HCT116 (cell line): ENCODE results near the gene FBXO7. TPM values are rescaled to one million over a fixed set of nuclear protein-coding genes. Genes with fewer than 3 reads are reported as not detected.
A peak's percentile ranks its signal among the peaks of the same experiment; 100 is the strongest.

Experiments
- ATAC-seq: fragments of 200-7000 bp; cut with Tn5 transposase; 2 replicates; pipeline ENCODE4 v1.9.1; 2020; ENCODE audit warnings: mild to moderate bottlenecking, moderate library complexity
- BruUV-seq: library from RNA; stranded (reverse); fragments of 400-500 nt; replicated peaks from 2 replicates; lab custom pipeline; 2021; lab: Mats Ljungman, UMichigan
- CTCF ChIA-PET: fragments of 300-600 bp; sonication (Branson Sonifier 250); formaldehyde crosslinking; loops from one replicate; lab custom pipeline; 2021; ENCODE audit warnings: antibody characterized with exemption; lab: Charles Lee
- POLR2A ChIA-PET: fragments of 300-600, 350-600 bp; sonication (Branson Sonifier 250); formaldehyde crosslinking; loops from one replicate; lab custom pipeline; 2021; ENCODE audit warnings: antibody characterized with exemption; lab: Charles Lee
- RAD21 ChIA-PET, 2 experiments: fragments of 300-600 bp; sonication (Branson Sonifier 250); formaldehyde crosslinking; loops; one replicate each; lab custom pipeline; 2023; ENCODE audit warnings: low total read pairs in 2 of 2; ENCODE audit not compliant: uncharacterized antibody in 2 of 2, unreplicated experiment in 2 of 2, low non-redundant PET in 1 of 2; lab: Charles Lee
- DNase-seq: peaks from one replicate; pipeline ENCODE4 v3.0.0-alpha.2; 2010; ENCODE audit warnings: low read depth, low spot score
- H2AFZ ChIP-seq: fragments of 200-600 bp; shearing (Covaris generic), sonication (generic); 2 replicates; pipeline ENCODE4 v1.6.1; 2017; ENCODE audit warnings: low read depth, mixed run types, mixed read lengths, antibody characterized with exemption, low read length; ENCODE audit not compliant: poor library complexity, severe bottlenecking
- H3K27ac ChIP-seq: 2 replicates; pipeline ENCODE4 v1.5.1; 2012; ENCODE audit warnings: low read depth, low read length
- H3K27me3 ChIP-seq: fragments of 200-600 bp; sonication (generic); 2 replicates; pipeline ENCODE4 v1.6.1; 2016; ENCODE audit warnings: mixed run types, low read length, mixed read lengths; ENCODE audit not compliant: insufficient read depth
- H3K36me3 ChIP-seq, 2 experiments: fragments of 200-500 bp in 1 of 2; fragments of 200-600 bp in 1 of 2; sonication (Bioruptor generic) in 1 of 2; sonication (generic) in 1 of 2; 2 replicates each; pipeline versions ENCODE4 v1.5.1 to v1.6.1; 2014 to 2016; ENCODE audit warnings: low read length in 2 of 2, inconsistent platforms in 1 of 2, mixed read lengths in 1 of 2, mixed run types in 1 of 2; ENCODE audit not compliant: insufficient read depth in 2 of 2, control insufficient read depth in 1 of 2
- H3K4me1 ChIP-seq, 2 experiments: fragments of 200-600 bp in 1 of 2; sonication (generic) in 1 of 2; 2 replicates each; pipeline versions ENCODE4 v1.5.1 to v1.6.1; 2012 to 2017; ENCODE audit warnings: low read length in 2 of 2, inconsistent platforms in 1 of 2, mild to moderate bottlenecking in 1 of 2, mixed read lengths in 1 of 2, mixed run types in 1 of 2, moderate library complexity in 1 of 2; ENCODE audit not compliant: insufficient read depth in 2 of 2, control insufficient read depth in 1 of 2
- H3K4me2 ChIP-seq: fragments of 200-600 bp; sonication (generic); 2 replicates; pipeline ENCODE4 v1.6.1; 2017; ENCODE audit warnings: mixed run types, low read length, mixed read lengths
- H3K4me3 ChIP-seq, 2 experiments: fragments of 200-600 bp in 1 of 2; sonication (generic) in 1 of 2; replicated peaks in 1 of 2; 2 replicates each; pipeline ENCODE4 v1.5.1; 2011 to 2016; ENCODE audit warnings: low read length in 2 of 2, control low read depth in 1 of 2, low read depth in 1 of 2, mild to moderate bottlenecking in 1 of 2, mixed read lengths in 1 of 2, mixed run types in 1 of 2
- H3K79me2 ChIP-seq: fragments of 200-600 bp; sonication (generic); 2 replicates; pipeline ENCODE4 v1.6.1; 2017; ENCODE audit warnings: mild to moderate bottlenecking, mixed run types, low read length, moderate library complexity, mixed read lengths; ENCODE audit not compliant: insufficient read depth
- H3K9ac ChIP-seq: fragments of 200-600 bp; sonication (generic); 2 replicates; pipeline ENCODE4 v1.6.1; 2016; ENCODE audit warnings: low read length, mixed read lengths
- H3K9me2 ChIP-seq: fragments of 200-600 bp; sonication (generic), shearing (Covaris generic); 2 replicates; pipeline ENCODE4 v1.6.1; 2017; ENCODE audit warnings: mixed run types, mild to moderate bottlenecking, moderate library complexity; ENCODE audit not compliant: insufficient read depth
- H3K9me3 ChIP-seq, 2 experiments: fragments of 200-500 bp in 1 of 2; fragments of 200-600 bp in 1 of 2; sonication (Bioruptor generic) in 1 of 2; sonication (generic) in 1 of 2; 2 replicates each; pipeline ENCODE4 v1.6.1; 2014 to 2017; ENCODE audit warnings: low read length in 2 of 2, mixed read lengths in 2 of 2, inconsistent platforms in 1 of 2, low read depth in 1 of 2, mild to moderate bottlenecking in 1 of 2, mixed run types in 1 of 2, moderate library complexity in 1 of 2; ENCODE audit not compliant: control insufficient read depth in 1 of 2, insufficient read depth in 1 of 2
- H4K20me1 ChIP-seq: fragments of 200-600 bp; sonication (generic), shearing (Covaris generic); 2 replicates; pipeline ENCODE4 v1.6.1; 2017; ENCODE audit warnings: mixed run types, mild to moderate bottlenecking, moderate library complexity; ENCODE audit not compliant: insufficient read depth
- CBX3 ChIP-seq: IDR thresholded peaks from 2 replicates; pipeline ENCODE4 v1.6.1; 2012; ENCODE audit warnings: low read depth
- CEBPB ChIP-seq: IDR thresholded peaks from 2 replicates; pipeline ENCODE4 v1.6.1; 2012; ENCODE audit warnings: low read depth
- EGR1 ChIP-seq: IDR thresholded peaks from 2 replicates; pipeline ENCODE4 v1.6.1; 2012; ENCODE audit warnings: low read depth
- ELF1 ChIP-seq: IDR thresholded peaks from 2 replicates; pipeline ENCODE4 v1.6.1; 2012; ENCODE audit warnings: low read depth, borderline replicate concordance
- EZH2 ChIP-seq: fragments of 200-600 bp; sonication (generic); IDR thresholded peaks from 2 replicates; pipeline ENCODE4 v1.6.1; 2017; ENCODE audit warnings: antibody characterized with exemption, mixed run types
- JUND ChIP-seq: IDR thresholded peaks from 2 replicates; pipeline ENCODE4 v1.6.1; 2012
- POLR2A ChIP-seq: IDR thresholded peaks from 2 replicates; pipeline ENCODE4 v1.7.0; 2011; ENCODE audit warnings: borderline replicate concordance; ENCODE audit not compliant: insufficient read depth, insufficient read length; ENCODE audit errors: extremely low read depth
- ZFX ChIP-seq: fragments of 450-650 bp; IDR thresholded peaks from 2 replicates; pipeline ENCODE4 v1.6.1; 2017
- ZNF274 ChIP-seq: fragments of 200-500 bp; sonication (Bioruptor generic); IDR thresholded peaks from 2 replicates; pipeline ENCODE4 v1.6.1; 2014; ENCODE audit warnings: mild to moderate bottlenecking, low read depth, low read length, inconsistent platforms
- intact Hi-C: fragments of 100-400 bp; cut with micrococcal nuclease; formaldehyde crosslinking; loops from 2 replicates; pipeline ENCODE4 v1.10.0; 2022
- total RNA-seq: library from RNA; stranded (reverse); gene quantifications from one replicate; pipeline ENCODE4 v1.2.1, GENCODE V29; 2021; ENCODE audit not compliant: unreplicated experiment
- TF ChIP-seq, protein P1 (sequence below): IDR thresholded peaks from 2 replicates; pipeline ENCODE4 v1.6.1; 2012
- TF ChIP-seq, protein P2 (sequence below): IDR thresholded peaks from 2 replicates; pipeline ENCODE4 v1.6.1; 2012; ENCODE audit warnings: low read depth

FBXO7 gene
- total RNA-seq, 1 experiment from 2014 or later: 69.2 TPM

DNA sequence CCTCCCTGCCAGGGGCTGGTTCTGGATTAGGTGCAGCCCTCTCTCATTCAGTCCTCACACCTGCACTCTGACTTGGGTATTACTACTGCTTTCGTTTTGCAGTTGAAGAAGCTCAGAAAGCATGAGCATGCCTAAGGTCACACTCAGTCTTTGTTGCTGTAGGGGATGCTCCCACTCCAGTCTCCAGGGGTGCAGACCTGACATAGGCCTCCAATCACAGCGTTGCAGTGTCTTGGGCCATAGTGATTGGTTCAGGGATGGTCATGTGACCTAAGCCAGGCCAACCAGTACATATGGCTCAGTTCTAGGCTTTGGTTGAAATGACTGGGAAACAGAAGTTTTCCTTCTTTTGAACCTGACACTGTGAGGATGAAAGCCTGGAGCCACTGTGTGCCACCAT lies 61.7 kb downstream of the FBXO7 start:
- DNase-seq (no peak), ATAC-seq (peak; percentile 47)
- Histone ChIP-seq H3K36me3 (no peaks in the 10 kb centered on the region), H3K4me3 (no peak overlapping the region), H3K27me3 (peaks cover 24% of the 10 kb centered on the region), H2AFZ (no peak overlapping the region), H3K9me2 (no peaks in the 10 kb centered on the region), H3K9ac (no peak overlapping the region), H3K4me2 (no peak overlapping the region), H3K9me3 (no peaks in the 10 kb centered on the region), H3K4me1 (no peaks in the 10 kb centered on the region; a peak in 1 of 4 replicates), H3K79me2 (no peaks in the 10 kb centered on the region), H3K27ac (no peak overlapping the region), H4K20me1 (no peaks in the 10 kb centered on the region)
- POLR2A ChIA-PET: no interaction called here
- intact Hi-C loops: no loop called here
- RAD21 ChIA-PET: no interaction called here
- TF ChIP-seq, protein P1, sequence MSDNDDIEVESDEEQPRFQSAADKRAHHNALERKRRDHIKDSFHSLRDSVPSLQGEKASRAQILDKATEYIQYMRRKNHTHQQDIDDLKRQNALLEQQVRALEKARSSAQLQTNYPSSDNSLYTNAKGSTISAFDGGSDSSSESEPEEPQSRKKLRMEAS: no peak
- no peak for TF ChIP-seq ZNF274
- TF ChIP-seq CBX3: no peak
- TF ChIP-seq, protein P2, sequence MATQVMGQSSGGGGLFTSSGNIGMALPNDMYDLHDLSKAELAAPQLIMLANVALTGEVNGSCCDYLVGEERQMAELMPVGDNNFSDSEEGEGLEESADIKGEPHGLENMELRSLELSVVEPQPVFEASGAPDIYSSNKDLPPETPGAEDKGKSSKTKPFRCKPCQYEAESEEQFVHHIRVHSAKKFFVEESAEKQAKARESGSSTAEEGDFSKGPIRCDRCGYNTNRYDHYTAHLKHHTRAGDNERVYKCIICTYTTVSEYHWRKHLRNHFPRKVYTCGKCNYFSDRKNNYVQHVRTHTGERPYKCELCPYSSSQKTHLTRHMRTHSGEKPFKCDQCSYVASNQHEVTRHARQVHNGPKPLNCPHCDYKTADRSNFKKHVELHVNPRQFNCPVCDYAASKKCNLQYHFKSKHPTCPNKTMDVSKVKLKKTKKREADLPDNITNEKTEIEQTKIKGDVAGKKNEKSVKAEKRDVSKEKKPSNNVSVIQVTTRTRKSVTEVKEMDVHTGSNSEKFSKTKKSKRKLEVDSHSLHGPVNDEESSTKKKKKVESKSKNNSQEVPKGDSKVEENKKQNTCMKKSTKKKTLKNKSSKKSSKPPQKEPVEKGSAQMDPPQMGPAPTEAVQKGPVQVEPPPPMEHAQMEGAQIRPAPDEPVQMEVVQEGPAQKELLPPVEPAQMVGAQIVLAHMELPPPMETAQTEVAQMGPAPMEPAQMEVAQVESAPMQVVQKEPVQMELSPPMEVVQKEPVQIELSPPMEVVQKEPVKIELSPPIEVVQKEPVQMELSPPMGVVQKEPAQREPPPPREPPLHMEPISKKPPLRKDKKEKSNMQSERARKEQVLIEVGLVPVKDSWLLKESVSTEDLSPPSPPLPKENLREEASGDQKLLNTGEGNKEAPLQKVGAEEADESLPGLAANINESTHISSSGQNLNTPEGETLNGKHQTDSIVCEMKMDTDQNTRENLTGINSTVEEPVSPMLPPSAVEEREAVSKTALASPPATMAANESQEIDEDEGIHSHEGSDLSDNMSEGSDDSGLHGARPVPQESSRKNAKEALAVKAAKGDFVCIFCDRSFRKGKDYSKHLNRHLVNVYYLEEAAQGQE: no peak
- TF ChIP-seq EGR1: no peak
- no peak for TF ChIP-seq ZFX
- TF ChIP-seq JUND: no peak
- no peak for TF ChIP-seq POLR2A
- no peak for TF ChIP-seq ELF1
- TF ChIP-seq CEBPB: no peak
- no peak for TF ChIP-seq EZH2
- BruUV-seq: no TSS peak
- CTCF ChIA-PET: interaction anchor here (0.6 kb wide), 1 partner anchor 266 kb away, joined by 3 read pairs; no protein-coding TSS in a partner anchor
